Activated T-helper 1 cell treated with anti-CD3 and anti-CD28 coated beads, Interleukin-12 subunit alpha, Interleukin-12 subunit beta, Interleukin-2, Interleukin-4 antibody, amounts not matched to agents 30 ng/mL and 10 ng/mL and 1 ng/mL, durations not matched to agents 14 hours and 24 hours and 36 hours (primary cell): ENCODE data around the gene MYO1B. TPM values are rescaled to one million over a fixed set of nuclear protein-coding genes. Genes with fewer than 3 reads are reported as not detected.

Experiments
- DNase-seq: peaks from one replicate; pipeline ENCODE4 v3.0.0; 2021; ENCODE audit warnings: low spot score
- H3K27ac Mint-ChIP-seq: one replicate; pipeline ENCODE4 v1.8.0; 2021; ENCODE audit warnings: mild to moderate bottlenecking, mixed read lengths
- H3K27me3 Mint-ChIP-seq: one replicate; pipeline ENCODE4 v1.8.0; 2022; ENCODE audit warnings: mild to moderate bottlenecking, moderate library complexity, mixed read lengths; ENCODE audit not compliant: insufficient read depth
- H3K36me3 Mint-ChIP-seq: one replicate; pipeline ENCODE4 v1.8.0; 2021; ENCODE audit warnings: low read depth, mixed read lengths
- H3K4me1 Mint-ChIP-seq: one replicate; pipeline ENCODE4 v1.8.0; 2021; ENCODE audit warnings: low read depth, mixed read lengths
- H3K4me3 Mint-ChIP-seq: one replicate; pipeline ENCODE4 v1.8.0; 2021; ENCODE audit warnings: mild to moderate bottlenecking, moderate library complexity, mixed read lengths
- H3K9me3 Mint-ChIP-seq: one replicate; pipeline ENCODE4 v1.8.0; 2021; ENCODE audit warnings: mixed read lengths
- intact Hi-C: fragments of 100-400 bp; cut with micrococcal nuclease; formaldehyde crosslinking; loops from one replicate; pipeline ENCODE4 v1.15.1; 2024
- total RNA-seq: library from RNA; stranded (reverse); gene quantifications from 2 replicates; pipeline ENCODE4 v1.2.3, GENCODE V29; 2022

Gene MYO1B
- total RNA-seq, 1 donor from 2014 or later, result 13.2 TPM

GRCh38 chr2:191351921-191352320 is 106.7 kb downstream of the MYO1B start:
- Mint-ChIP-seq H3K27ac (no peak overlapping the region), H3K9me3 (peaks cover 5% of the 10 kb centered on the region), H3K4me1 (peaks cover 8% of the 10 kb centered on the region), H3K36me3 (peaks cover 6% of the 10 kb centered on the region), H3K4me3 (no peak overlapping the region), H3K27me3 (no peaks in the 10 kb centered on the region)
- no peak for DNase-seq
- intact Hi-C loops, result no loop called here

- H3K27me3 Mint-ChIP-seq, result no peaks in the 10 kb centered on the region
- intact Hi-C loops, result no loop called here
- peaks cover 5% of the 10 kb centered on the region for H3K36me3 Mint-ChIP-seq
- DNase-seq, result no peak
- H3K27ac Mint-ChIP-seq, result no peak overlapping the region
- peaks cover 8% of the 10 kb centered on the region for H3K4me1 Mint-ChIP-seq
- H3K4me3 Mint-ChIP-seq, result no peak overlapping the region
- H3K9me3 Mint-ChIP-seq, result peaks cover 5% of the 10 kb centered on the region
Measured at GRCh38 chr2:191352536-191352935, 107.3 kb downstream of the MYO1B start.

- no peak overlapping the region for H3K4me3 Mint-ChIP-seq
- intact Hi-C loops, result no loop called here
- H3K4me1 Mint-ChIP-seq, result peaks cover 8% of the 10 kb centered on the region
- H3K27me3 Mint-ChIP-seq, result no peaks in the 10 kb centered on the region
- H3K9me3 Mint-ChIP-seq, result peaks cover 5% of the 10 kb centered on the region
- H3K36me3 Mint-ChIP-seq, result peaks cover 2% of the 10 kb centered on the region
- DNase-seq, result no peak
- H3K27ac Mint-ChIP-seq, result no peak overlapping the region
Measured at GRCh38 chr2:191355170-191355758, 110.1 kb downstream of the MYO1B start.

- H3K9me3 Mint-ChIP-seq, result peaks cover 5% of the 10 kb centered on the region
- H3K4me3 Mint-ChIP-seq, result no peak overlapping the region
- no peak for DNase-seq
- H3K27ac Mint-ChIP-seq, result no peak overlapping the region
- peaks cover 2% of the 10 kb centered on the region for H3K36me3 Mint-ChIP-seq
- peaks cover 8% of the 10 kb centered on the region for H3K4me1 Mint-ChIP-seq
- H3K27me3 Mint-ChIP-seq, result no peaks in the 10 kb centered on the region
- intact Hi-C loops, result no loop called here
Measured at GRCh38 chr2:191357678-191358077, 112.5 kb downstream of the MYO1B start.

- Mint-ChIP-seq H3K36me3 (peaks cover 2% of the 10 kb centered on the region), H3K4me1 (peaks cover 8% of the 10 kb centered on the region), H3K9me3 (peaks cover 5% of the 10 kb centered on the region), H3K27me3 (no peaks in the 10 kb centered on the region), H3K27ac (no peak overlapping the region), H3K4me3 (no peak overlapping the region)
- intact Hi-C loops, result no loop called here
- DNase-seq, result no peak
Measured at GRCh38 chr2:191358325-191359025, 113.3 kb downstream of the MYO1B start.

- no peak for DNase-seq
- Mint-ChIP-seq H3K27ac (no peak overlapping the region), H3K9me3 (peaks cover 5% of the 10 kb centered on the region), H3K4me1 (peaks cover 8% of the 10 kb centered on the region), H3K27me3 (no peaks in the 10 kb centered on the region), H3K4me3 (no peak overlapping the region), H3K36me3 (peaks cover 2% of the 10 kb centered on the region)
- intact Hi-C loops, result no loop called here
Measured at GRCh38 chr2:191359133-191359532, 113.9 kb downstream of the MYO1B start.

- Mint-ChIP-seq H3K27me3 (no peaks in the 10 kb centered on the region), H3K4me1 (no peaks in the 10 kb centered on the region), H3K9me3 (no peaks in the 10 kb centered on the region), H3K4me3 (no peak overlapping the region), H3K27ac (no peak overlapping the region), H3K36me3 (no peaks in the 10 kb centered on the region)
- intact Hi-C loops, result no loop called here
- DNase-seq, result no peak
Measured at GRCh38 chr2:191360918-191361317, 115.7 kb downstream of the MYO1B start.

GRCh38 chr2:191362841-191363240 is 117.6 kb downstream of the MYO1B start:
- Mint-ChIP-seq H3K27me3 (no peaks in the 10 kb centered on the region), H3K36me3 (no peaks in the 10 kb centered on the region)

GRCh38 chr2:191363267-191363666 is 118.1 kb downstream of the MYO1B start:
- Mint-ChIP-seq H3K36me3 (no peaks in the 10 kb centered on the region), H3K27me3 (no peaks in the 10 kb centered on the region), H3K9me3 (no peaks in the 10 kb centered on the region), H3K4me1 (no peaks in the 10 kb centered on the region), H3K27ac (no peak overlapping the region), H3K4me3 (no peak overlapping the region)
- no peak for DNase-seq
- intact Hi-C loops, result no loop called here

More at GRCh38 chr2:191362841-191363240, 117.6 kb downstream of the MYO1B start:
- no peak for DNase-seq
- Mint-ChIP-seq H3K4me3 (no peak overlapping the region), H3K27ac (no peak overlapping the region), H3K4me1 (no peaks in the 10 kb centered on the region), H3K9me3 (no peaks in the 10 kb centered on the region)
- intact Hi-C loops, result no loop called here

- H3K4me3 Mint-ChIP-seq, result no peak overlapping the region
- intact Hi-C loops, result no loop called here
- H3K27ac Mint-ChIP-seq, result no peak overlapping the region
- H3K27me3 Mint-ChIP-seq, result no peaks in the 10 kb centered on the region
- H3K9me3 Mint-ChIP-seq, result no peaks in the 10 kb centered on the region
- H3K4me1 Mint-ChIP-seq, result no peaks in the 10 kb centered on the region
- no peaks in the 10 kb centered on the region for H3K36me3 Mint-ChIP-seq
- DNase-seq, result no peak
Measured at GRCh38 chr2:191365089-191365488, 119.9 kb downstream of the MYO1B start.

GRCh38 chr2:191366199-191366598 is 121.0 kb downstream of the MYO1B start:
- no peaks in the 10 kb centered on the region for H3K9me3 Mint-ChIP-seq
- DNase-seq, result no peak
- no peaks in the 10 kb centered on the region for H3K4me1 Mint-ChIP-seq
- H3K27ac Mint-ChIP-seq, result no peak overlapping the region
- no peak overlapping the region for H3K4me3 Mint-ChIP-seq
- H3K36me3 Mint-ChIP-seq, result peaks cover 4% of the 10 kb centered on the region
- no peaks in the 10 kb centered on the region for H3K27me3 Mint-ChIP-seq
- intact Hi-C loops, result no loop called here

GRCh38 chr2:191369034-191369433 is 123.8 kb downstream of the MYO1B start:
- DNase-seq, result no peak
- no peaks in the 10 kb centered on the region for H3K9me3 Mint-ChIP-seq
- no peaks in the 10 kb centered on the region for H3K4me1 Mint-ChIP-seq
- H3K4me3 Mint-ChIP-seq, result no peak overlapping the region
- intact Hi-C loops, result loop anchor here (1.0 to 2.0 kb wide), 2 partner anchors 204 to 317 kb away; no protein-coding TSS in a partner anchor
- H3K27ac Mint-ChIP-seq, result no peak overlapping the region
- no peaks in the 10 kb centered on the region for H3K27me3 Mint-ChIP-seq
- peaks cover 7% of the 10 kb centered on the region for H3K36me3 Mint-ChIP-seq

GRCh38 chr2:191374366-191374765 is 129.2 kb downstream of the MYO1B start:
- Mint-ChIP-seq H3K27ac (no peak overlapping the region), H3K27me3 (no peaks in the 10 kb centered on the region), H3K36me3 (peaks cover 7% of the 10 kb centered on the region), H3K4me3 (no peak overlapping the region), H3K9me3 (no peaks in the 10 kb centered on the region), H3K4me1 (peaks cover 22% of the 10 kb centered on the region)
- intact Hi-C loops, result no loop called here
- DNase-seq, result no peak
